ENCODE data around the gene CDK14.
"Not testable (repeated sequence)": the region's sequence is repeated elsewhere in the genome, so short reads cannot be mapped to it uniquely, and the experiment has no call there.

CDK14 gene

GRCh38 chr7:90631502-90631901 lies 35.4 kb downstream of the CDK14 start:
- DNase-seq (ENCODE audit: low read depth): no peak

GRCh38 chr7:90639683-90640082 lies 43.6 kb downstream of the CDK14 start:
- DNase-seq (ENCODE audit: low read depth): not testable (repeated sequence)

GRCh38 chr7:90642978-90643377 lies 46.9 kb downstream of the CDK14 start:
- DNase-seq (ENCODE audit: low read depth): no peak

GRCh38 chr7:90645784-90646183 lies 49.7 kb downstream of the CDK14 start:
- DNase-seq (ENCODE audit: low read depth): no peak

GRCh38 chr7:90648107-90648506 lies 52.0 kb downstream of the CDK14 start:
- no peak for DNase-seq (ENCODE audit: low read depth)

- DNase-seq (ENCODE audit: low read depth): no peak
Observed at GRCh38 chr7:90648834-90649233, 52.7 kb downstream of the CDK14 start.

- no peak for DNase-seq (ENCODE audit: low read depth)
Observed at GRCh38 chr7:90654718-90655427, 58.8 kb downstream of the CDK14 start.

- no peak for DNase-seq (ENCODE audit: low read depth)
Observed at GRCh38 chr7:90655566-90655965, 59.4 kb downstream of the CDK14 start.

GRCh38 chr7:90657481-90657880 lies 61.4 kb downstream of the CDK14 start:
- DNase-seq (ENCODE audit: low read depth): no peak

GRCh38 chr7:90660100-90660499 lies 64.0 kb downstream of the CDK14 start:
- no peak for DNase-seq (ENCODE audit: low read depth)

GRCh38 chr7:90660819-90661218 lies 64.7 kb downstream of the CDK14 start:
- DNase-seq (ENCODE audit: low read depth): no peak

GRCh38 chr7:90661290-90662151 lies 65.4 kb downstream of the CDK14 start:
- DNase-seq (ENCODE audit: low read depth): no peak

GRCh38 chr7:90663176-90663575 lies 67.1 kb downstream of the CDK14 start:
- DNase-seq (ENCODE audit: low read depth): no peak

- DNase-seq (ENCODE audit: low read depth): no peak
Observed at GRCh38 chr7:90666186-90666585, 70.1 kb downstream of the CDK14 start.

GRCh38 chr7:90668992-90669391 lies 72.9 kb downstream of the CDK14 start:
- no peak for DNase-seq (ENCODE audit: low read depth)

- DNase-seq (ENCODE audit: low read depth): no peak
Observed at GRCh38 chr7:90669492-90669891, 73.4 kb downstream of the CDK14 start.

GRCh38 chr7:90671571-90671970 lies 75.5 kb downstream of the CDK14 start:
- DNase-seq (ENCODE audit: low read depth): no peak

- DNase-seq (ENCODE audit: low read depth): no peak
Observed at GRCh38 chr7:90672210-90672609, 76.1 kb downstream of the CDK14 start.

GRCh38 chr7:90674625-90675024 lies 78.5 kb downstream of the CDK14 start:
- DNase-seq (ENCODE audit: low read depth): no peak

GRCh38 chr7:90675982-90676381 lies 79.9 kb downstream of the CDK14 start:
- DNase-seq (ENCODE audit: low read depth): no peak

- DNase-seq (ENCODE audit: low read depth): no peak
Observed at GRCh38 chr7:90677486-90678404, 81.6 kb downstream of the CDK14 start.

- DNase-seq (ENCODE audit: low read depth): no peak
Observed at GRCh38 chr7:90678986-90679385, 82.9 kb downstream of the CDK14 start.
